Neural cell (in vitro differentiated cells): Measurements from ENCODE around the gene MARK2.

Experiments
- CTCF ChIP-seq: fragments of 450-650 bp; IDR thresholded peaks from 2 replicates; pipeline ENCODE4 v1.5.1; 2014; ENCODE audit warnings: antibody characterized with exemption, mild to moderate bottlenecking, moderate library complexity; ENCODE audit not compliant: poor library complexity, severe bottlenecking
- EP300 ChIP-seq: fragments of 450-650 bp; conservative IDR thresholded peaks from 2 replicates; pipeline ENCODE4 v1.6.1; 2014; ENCODE audit warnings: antibody characterized with exemption, mild to moderate bottlenecking, moderate library complexity; ENCODE audit not compliant: poor library complexity, severe bottlenecking
- EZH2 ChIP-seq: fragments of 200-600, 300-800 bp; shearing (Covaris generic), sonication (generic); IDR thresholded peaks from 2 replicates; pipeline ENCODE4 v1.6.1; 2014; ENCODE audit warnings: antibody characterized with exemption, low read length, borderline replicate concordance, mild to moderate bottlenecking; ENCODE audit not compliant: insufficient read depth, poor library complexity, severe bottlenecking
- POLR2AphosphoS5 ChIP-seq: IDR thresholded peaks from 2 replicates; pipeline ENCODE4 v1.6.1; 2012
- REST ChIP-seq: IDR thresholded peaks from 2 replicates; pipeline ENCODE4 v1.6.1; 2012; ENCODE audit warnings: borderline replicate concordance
- SMC3 ChIP-seq: fragments of 450-650 bp; conservative IDR thresholded peaks from 2 replicates; pipeline ENCODE4 v1.6.1; 2014; ENCODE audit warnings: antibody characterized with exemption, mild to moderate bottlenecking, moderate library complexity; ENCODE audit not compliant: poor library complexity
- TAF1 ChIP-seq: IDR thresholded peaks from 2 replicates; pipeline ENCODE4 v1.6.1; 2012; ENCODE audit warnings: low read depth

- TF ChIP-seq CTCF (no peak), EP300 (no peak), SMC3 (no peak), EZH2 (no peak), POLR2AphosphoS5 (no peak), REST (no peak), TAF1 (no peak)
Measured at GRCh38 chr11:63844836-63845235, 5.9 kb downstream of the MARK2 start.
